GM12878 (cell line): ENCODE results near the gene SRPK2. TPM values are rescaled to one million over a fixed set of nuclear protein-coding genes. Genes with fewer than 3 reads are reported as not detected.

ENCODE experiments used
- ATAC-seq: fragments of 200-7000 bp; cut with Tn5 transposase; 3 replicates; pipeline ENCODE4 v1.9.1; 2020; ENCODE audit warnings: mild to moderate bottlenecking, moderate library complexity
- BruUV-seq: library from RNA; stranded (reverse); fragments of 400-500 nt; replicated peaks from 2 replicates; lab custom pipeline; 2021; lab: Mats Ljungman, UMichigan
- CTCF ChIA-PET: fragments of 300-600 bp; sonication (Branson Sonifier 250); formaldehyde crosslinking; extraction: SDS; loops from one replicate; lab custom pipeline; 2021; ENCODE audit warnings: inconsistent platforms; lab: Yijun Ruan, JAX
- POLR2A ChIA-PET: fragments of 350-600 bp; formaldehyde crosslinking; extraction: SDS; loops from one replicate; lab custom pipeline; 2021; ENCODE audit warnings: inconsistent platforms; lab: Charles Lee
- RAD21 ChIA-PET: fragments of 300-600 bp; sonication (Branson Sonifier 250); formaldehyde crosslinking; loops from one replicate; lab custom pipeline; 2023; ENCODE audit warnings: antibody characterized with exemption; ENCODE audit not compliant: unreplicated experiment; lab: Charles Lee
- SMC1A ChIA-PET: fragments of 300-600 bp; sonication (Branson Sonifier 250); formaldehyde crosslinking; loops from one replicate; lab custom pipeline; 2023; ENCODE audit not compliant: unreplicated experiment, uncharacterized antibody; lab: Charles Lee
- DNase-seq: peaks from one replicate; pipeline ENCODE4 v3.0.0-alpha.2; 2011; ENCODE audit warnings: low read depth, low spot score
- FAIRE-seq: peaks from 3 replicates; lab custom pipeline; 2011; peaks lifted over from hg19 to GRCh38; lab: Jason Lieb, UNC
- H2AFZ ChIP-seq: 2 replicates; pipeline ENCODE4 v1.6.0; 2011; ENCODE audit warnings: low read depth, low read length, control low read depth; ENCODE audit not compliant: control insufficient read depth
- H3K27ac ChIP-seq: 2 replicates; pipeline ENCODE4 v1.5.1; 2011; ENCODE audit warnings: control low read depth; ENCODE audit not compliant: control insufficient read depth, insufficient read depth
- H3K27me3 ChIP-seq, 2 experiments: replicated peaks in 1 of 2; 2 replicates each; pipeline versions ENCODE4 v1.6.0 to v1.6.1; 2011; ENCODE audit warnings: low read length in 1 of 2; ENCODE audit not compliant: control insufficient read depth in 2 of 2, insufficient read depth in 2 of 2
- H3K36me3 ChIP-seq, 2 experiments: 2 replicates each; pipeline ENCODE4 v1.5.1; 2011; ENCODE audit warnings: low read length in 1 of 2; ENCODE audit not compliant: control insufficient read depth in 2 of 2, insufficient read depth in 2 of 2
- H3K4me1 ChIP-seq: 2 replicates; pipeline ENCODE4 v1.6.1; 2011; ENCODE audit warnings: mild to moderate bottlenecking, low read length, moderate library complexity, mixed read lengths; ENCODE audit not compliant: control insufficient read depth, insufficient read depth
- H3K4me2 ChIP-seq: 2 replicates; pipeline ENCODE4 v1.6.0; 2011; ENCODE audit warnings: control low read depth; ENCODE audit not compliant: control insufficient read depth, insufficient read depth
- H3K4me3 ChIP-seq: fragments of 200-600 bp; sonication (generic); 2 replicates; pipeline ENCODE4 v1.5.1; 2016
- H3K79me2 ChIP-seq: 2 replicates; pipeline ENCODE4 v1.6.0; 2011; ENCODE audit warnings: low read length; ENCODE audit not compliant: control insufficient read depth, insufficient read depth
- H3K9ac ChIP-seq: 2 replicates; pipeline ENCODE4 v1.8.0; 2011; ENCODE audit warnings: low read length, control low read depth, mixed read lengths; ENCODE audit not compliant: control insufficient read depth, insufficient read depth
- H3K9me3 ChIP-seq: replicated peaks from 3 replicates; pipeline ENCODE4 v1.5.1; 2011; ENCODE audit warnings: mild to moderate bottlenecking, low read length; ENCODE audit not compliant: control insufficient read depth, insufficient read depth
- H4K20me1 ChIP-seq: 2 replicates; pipeline ENCODE4 v1.6.0; 2011; ENCODE audit not compliant: control insufficient read depth, insufficient read depth
- ATF7 ChIP-seq: fragments of 450-650 bp; IDR thresholded peaks from 2 replicates; pipeline ENCODE4 v1.6.1; 2016; ENCODE audit warnings: low read depth, mild to moderate bottlenecking
- CREB1 ChIP-seq: IDR thresholded peaks from 2 replicates; pipeline ENCODE4 v1.6.1; 2012; ENCODE audit warnings: low read depth, mild to moderate bottlenecking, inconsistent platforms
- MYC ChIP-seq: IDR thresholded peaks from 2 replicates; pipeline ENCODE4 v1.6.1; 2011; ENCODE audit warnings: mild to moderate bottlenecking, low read length, moderate library complexity, inconsistent platforms; ENCODE audit not compliant: insufficient read depth, insufficient replicate concordance, insufficient read length, severe bottlenecking
- NRF1 ChIP-seq: conservative IDR thresholded peaks from 2 replicates; pipeline ENCODE4 v1.6.1; 2011; ENCODE audit warnings: mild to moderate bottlenecking, low read depth, low read length, improper control_type of control experiment
- ZNF24 ChIP-seq: fragments of 450-650 bp; IDR thresholded peaks from 2 replicates; pipeline ENCODE4 v1.6.1; 2017; ENCODE audit warnings: antibody characterized with exemption, mild to moderate bottlenecking
- ZSCAN29 ChIP-seq: fragments of 450-650 bp; IDR thresholded peaks from 2 replicates; pipeline ENCODE4 v1.6.1; 2017; ENCODE audit warnings: mild to moderate bottlenecking, moderate library complexity
- WGBS: methylation state at CpG from one replicate; pipeline ENCODE4 v1.1.6; 2016; ENCODE audit warnings: low lambda C conversion rate; ENCODE audit not compliant: insufficient replicate concordance, insufficient coverage; ENCODE audit errors: missing lambda C conversion rate; 5-methylcytosine and 5-hydroxymethylcytosine counted together
- in situ Hi-C: fragments of 300-500 bp; cut with MboI; formaldehyde crosslinking; loops from 9 replicates; pipeline ENCODE4 v1.14.3; 2018; ENCODE audit warnings: mixed read lengths
- intact Hi-C: fragments of 100-400 bp; cut with micrococcal nuclease; formaldehyde crosslinking; loops from one replicate; pipeline ENCODE4 v1.14.2; 2022; ENCODE audit not compliant: unreplicated experiment
- polyA plus RNA-seq, 11 experiments: library from polyadenylated mRNA; depleted of rRNA in 4 of 11; unstranded in 6 of 11; stranded (reverse) in 5 of 11; fragments of >200 nt; fragmentation: Nextera tagmentation in 4 of 11; fragmentation: Illumina TruSeq in 1 of 11; extraction: Ambion mirVana in 4 of 11; extraction: Trizol in 1 of 11; gene quantifications; 1 replicate in 1 of 11; 2 replicates in 10 of 11; pipeline versions ENCODE4 v1.2.1 to v1.2.3, GENCODE V29; 2011 to 2016; ENCODE audit warnings: inconsistent platforms in 2 of 11, missing spikeins in 2 of 11, low read depth in 1 of 11
- total RNA-seq, 4 experiments: library from RNA; depleted of rRNA in 3 of 4; stranded (reverse); fragments of >200 nt in 3 of 4; fragmentation: Illumina TruSeq in 1 of 4; extraction: Trizol in 1 of 4; gene quantifications; 2 replicates each; pipeline versions ENCODE4 v1.2.1 to v1.2.3, GENCODE V29; 2013 to 2021
- TF ChIP-seq, protein P1 (sequence below): IDR thresholded peaks from 2 replicates; pipeline ENCODE4 v1.6.1; 2011; ENCODE audit warnings: borderline replicate concordance, low read depth, mild to moderate bottlenecking, moderate library complexity, low read length; ENCODE audit not compliant: insufficient read depth, poor library complexity, severe bottlenecking

SRPK2 gene
- total and polyA plus RNA-seq, 10 of the 15 experiments (the other 5 are each of a cell fraction or from before 2014, with no cell fraction given): 13.2 to 32.8 (median 24.5) TPM

DNA sequence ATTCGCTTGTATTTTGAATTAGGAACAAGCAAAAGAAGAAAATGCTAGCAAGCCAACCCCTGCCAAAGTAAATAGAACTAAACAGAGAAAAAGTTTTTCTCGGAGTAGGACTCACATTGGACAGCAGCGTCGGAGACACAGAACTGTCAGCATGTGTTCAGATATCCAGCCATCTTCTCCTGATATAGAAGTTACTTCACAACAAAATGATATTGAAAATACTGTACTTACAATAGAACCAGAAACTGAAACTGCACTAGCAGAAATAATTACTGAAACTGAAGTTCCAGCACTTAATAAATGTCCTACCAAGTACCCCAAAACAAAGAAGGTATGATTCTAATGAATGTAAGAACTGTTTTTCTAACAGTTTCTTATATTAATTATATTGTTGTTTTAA, 286.9 kb downstream of the SRPK2 start:
- no peak overlapping the region for H3K27ac ChIP-seq
- intact Hi-C loops (loop anchor here (5.0 kb wide), 2 partner anchors 120 to 180 kb away; no protein-coding TSS in a partner anchor), in situ Hi-C loops (no loop called here)
- FAIRE-seq (peak; percentile 47), DNase-seq (no peak), ATAC-seq (peak; percentile 80)
- H3K4me1 ChIP-seq: peaks cover 26% of the 10 kb centered on the region; the same call in 1 of the 2 replicates
- H3K36me3 ChIP-seq: peaks cover 4 to 21% of the 10 kb centered on the region in 2 experiments
- no peaks in the 10 kb centered on the region; the same call in none of the 2 replicates for H3K79me2 ChIP-seq
- no TSS peak for BruUV-seq
- ChIA-PET CTCF (interaction anchor here (0.6 to 1.4 kb wide), 3 partner anchors 121 to 134 kb away, joined by 3 to 8 read pairs (median 3); no protein-coding TSS in a partner anchor), RAD21 (interaction anchor here (1.2 to 5.5 kb wide), 2 partner anchors 119 to 180 kb away, joined by 3 to 44 read pairs; no protein-coding TSS in a partner anchor), POLR2A (interaction anchor here (0.6 kb wide), 1 partner anchor 33 kb away, joined by 5 read pairs; no protein-coding TSS in a partner anchor), SMC1A (interaction anchor here (0.6 to 2.0 kb wide), 10 partner anchors 8 to 383 kb away, joined by 3 to 6 read pairs (median 3); no protein-coding TSS in a partner anchor)
- 96% methylated on average over 4 of the region's 4 CpGs for WGBS
- H2AFZ ChIP-seq: no peak overlapping the region
- no peaks in the 10 kb centered on the region for H3K9me3 ChIP-seq
- H3K4me2 ChIP-seq: 0 out of 2 replicates have a peak overlapping the region, but pooled peaks have one; percentile 1
- H4K20me1 ChIP-seq: no peaks in the 10 kb centered on the region
- no peaks in the 10 kb centered on the region for H3K27me3 ChIP-seq
- H3K4me3 ChIP-seq: no peak overlapping the region
- TF ChIP-seq ZNF24: peak; percentile 93
- no peak for TF ChIP-seq MYC
- TF ChIP-seq, protein P1, sequence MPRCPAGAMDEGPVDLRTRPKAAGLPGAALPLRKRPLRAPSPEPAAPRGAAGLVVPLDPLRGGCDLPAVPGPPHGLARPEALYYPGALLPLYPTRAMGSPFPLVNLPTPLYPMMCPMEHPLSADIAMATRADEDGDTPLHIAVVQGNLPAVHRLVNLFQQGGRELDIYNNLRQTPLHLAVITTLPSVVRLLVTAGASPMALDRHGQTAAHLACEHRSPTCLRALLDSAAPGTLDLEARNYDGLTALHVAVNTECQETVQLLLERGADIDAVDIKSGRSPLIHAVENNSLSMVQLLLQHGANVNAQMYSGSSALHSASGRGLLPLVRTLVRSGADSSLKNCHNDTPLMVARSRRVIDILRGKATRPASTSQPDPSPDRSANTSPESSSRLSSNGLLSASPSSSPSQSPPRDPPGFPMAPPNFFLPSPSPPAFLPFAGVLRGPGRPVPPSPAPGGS: no peak
- TF ChIP-seq ZSCAN29: no peak
- TF ChIP-seq NRF1: no peak
- no peak for TF ChIP-seq CREB1
- peak; percentile 22; the same call in 1 of the 2 replicates for TF ChIP-seq ATF7
- H3K9ac ChIP-seq: no peak overlapping the region
